ENCODE measurements around the gene HCFC1R1.

The HCFC1R1 gene

GRCh38 chr16:3007059-3007956 lies 16.4 kb downstream of the HCFC1R1 start:
- Histone ChIP-seq H3K27ac (ENCODE audit: extremely low read depth, low read depth, low read length) (no peak overlapping the region), H3K4me3 (ENCODE audit: low read depth, low read length) (no peak overlapping the region), H3K4me1 (ENCODE audit: control insufficient read depth, insufficient read depth, low read length) (no peaks in the 10 kb centered on the region; the same call in 1 of the 2 replicates), H3K9me3 (ENCODE audit: control insufficient read depth, insufficient read depth, low read depth, low read length) (no peaks in the 10 kb centered on the region), H3K36me3 (ENCODE audit: control insufficient read depth in 2 of 2, insufficient read depth in 1 of 2, low read length in 2 of 2) (no peaks in the 10 kb centered on the region)
- POLR2A ChIA-PET: interaction anchor here (12.4 kb wide), 1 partner anchor 16 kb away, joined by 247 read pairs; the partner anchor contains the start of genes CLDN6, HCFC1R1, THOC6 and TNFRSF12A
- TF ChIP-seq ZNF701 (tag by site-specific recombination; IDR thresholded peaks at IDR 0.05) (no peak), ZNF138 (tag by site-specific recombination; IDR thresholded peaks at IDR 0.05; ENCODE audit: borderline replicate concordance) (no peak)
- CTCF ChIA-PET: interaction anchor here (0.6 to 9.6 kb wide), 2 partner anchors 24 to 108 kb away, joined by 3 to 149 read pairs; no protein-coding TSS in a partner anchor

GRCh38 chr16:3004781-3005284 lies 18.9 kb downstream of the HCFC1R1 start:
- no peaks in the 10 kb centered on the region for H3K9me3 ChIP-seq (ENCODE audit: control insufficient read depth, insufficient read depth, low read depth, low read length)
- POLR2A ChIA-PET: interaction anchor here (0.8 to 12.4 kb wide), 4 partner anchors 19 to 124 kb away, joined by 3 to 247 read pairs (median 4); partner anchors contain the start of genes CLDN6, HCFC1R1, PAQR4 and PKMYT1
- no peak for TF ChIP-seq ZNF2 (tag by site-specific recombination; IDR thresholded peaks at IDR 0.05)
- TF ChIP-seq ZXDB (tag by site-specific recombination; IDR thresholded peaks at IDR 0.05): 0 out of 2 replicates have a peak, but pooled peaks have one; percentile 14
- TF ChIP-seq TSHZ1 (tag by site-specific recombination; IDR thresholded peaks at IDR 0.05; ENCODE audit: borderline replicate concordance): no peak
- TF ChIP-seq KLF1 (tag by site-specific recombination; IDR thresholded peaks at IDR 0.05): peak; percentile 95
- TF ChIP-seq ZNF398 (tag by site-specific recombination; IDR thresholded peaks at IDR 0.05): no peak
- no peak for TF ChIP-seq ZBTB1 (tag by site-specific recombination; IDR thresholded peaks at IDR 0.05)
- peak; percentile 51; the same call in 1 of the 2 replicates for TF ChIP-seq ZBTB20 (tag by site-specific recombination; IDR thresholded peaks at IDR 0.05)
- no peak for TF ChIP-seq ZBTB48 (tag by site-specific recombination; IDR thresholded peaks at IDR 0.05)
- peak; percentile 42; the same call in 1 of the 2 replicates for TF ChIP-seq KLF17 (tag by site-specific recombination; IDR thresholded peaks at IDR 0.05)
- TF ChIP-seq OSR2 (tag by site-specific recombination; IDR thresholded peaks at IDR 0.05): no peak
- no peak for TF ChIP-seq ZNF610 (tag by site-specific recombination; IDR thresholded peaks at IDR 0.05; ENCODE audit: borderline replicate concordance)
- no peak for TF ChIP-seq GLI2 (tag by site-specific recombination; IDR thresholded peaks at IDR 0.05; ENCODE audit: borderline replicate concordance, low read depth)
- peak; percentile 78 for TF ChIP-seq ZNF335 (tag by site-specific recombination; conservative IDR thresholded peaks at IDR 0.05)
- TF ChIP-seq GLIS2 (tag by site-specific recombination; IDR thresholded peaks at IDR 0.05): peak; percentile 53
- TF ChIP-seq ATF2 (tag by site-specific recombination; IDR thresholded peaks at IDR 0.05; ENCODE audit: low read depth): no peak
- no peak for TF ChIP-seq ZNF341 (tag by site-specific recombination; IDR thresholded peaks at IDR 0.05; ENCODE audit: low read depth)
- peak; percentile 54 for TF ChIP-seq ZIC2 (tag by site-specific recombination; IDR thresholded peaks at IDR 0.05)
- TF ChIP-seq ZSCAN18 (tag by site-specific recombination; IDR thresholded peaks at IDR 0.05): no peak
- no peak for TF ChIP-seq ZSCAN23 (tag by site-specific recombination; IDR thresholded peaks at IDR 0.05)
- TF ChIP-seq ZBTB8A (tag by site-specific recombination; IDR thresholded peaks at IDR 0.05): 0 out of 2 replicates have a peak, but pooled peaks have one; percentile 59

More at GRCh38 chr16:3004781-3005284, 18.9 kb downstream of the HCFC1R1 start:
- Histone ChIP-seq H3K4me1 (ENCODE audit: control insufficient read depth, insufficient read depth, low read length) (no peaks in the 10 kb centered on the region), H3K27ac (ENCODE audit: extremely low read depth, low read depth, low read length) (no peak overlapping the region), H3K4me3 (ENCODE audit: low read depth, low read length) (peak overlapping the region; percentile 44), H3K36me3 (ENCODE audit: control insufficient read depth in 2 of 2, insufficient read depth in 1 of 2, low read length in 2 of 2) (no peaks in the 10 kb centered on the region)
- CTCF ChIA-PET: interaction anchor here (0.7 to 9.6 kb wide), 5 partner anchors 16 to 125 kb away, joined by 4 to 149 read pairs (median 4); partner anchors contain the start of genes FLYWCH1 and TNFRSF12A

Data from HEK293 (cell line).